K562 (cell line): Measurements from ENCODE around the gene ARHGAP26. TPM values are rescaled to one million over a fixed set of nuclear protein-coding genes. Genes with fewer than 3 reads are reported as not detected.

Experiments
- ATAC-seq: fragments of 200-7000 bp; cut with Tn5 transposase; 3 replicates; pipeline ENCODE4 v1.9.1; 2020; ENCODE audit warnings: moderate library complexity
- BruUV-seq: library from RNA; stranded (reverse); fragments of 400-500 nt; replicated peaks from 2 replicates; lab custom pipeline; 2021; lab: Mats Ljungman, UMichigan
- CTCF ChIA-PET: fragments of 300-600 bp; formaldehyde crosslinking; extraction: SDS; loops from one replicate; lab custom pipeline; 2021; ENCODE audit warnings: low intra/inter-chr PET ratio; lab: Yijun Ruan, JAX
- POLR2A ChIA-PET: fragments of 300-600, 350-650 bp; sonication (Branson Sonifier 250); formaldehyde crosslinking; extraction: SDS; loops from one replicate; lab custom pipeline; 2021; ENCODE audit warnings: antibody characterized with exemption, inconsistent platforms; lab: Yijun Ruan, JAX
- DNase-seq, 4 experiments: peaks; one replicate each; pipeline versions ENCODE4 v3.0.0 to v3.0.0-alpha.2; 2011 to 2018; ENCODE audit warnings: low spot score in 3 of 4, mixed read lengths in 3 of 4; ENCODE audit errors: extremely low read depth in 1 of 4
- FAIRE-seq: peaks from 2 replicates; lab custom pipeline; 2011; peaks lifted over from hg19 to GRCh38; lab: Jason Lieb, UNC
- H2AFZ ChIP-seq: 2 replicates; pipeline ENCODE4 v1.6.0; 2011; ENCODE audit warnings: low read depth, low read length, control low read depth, inconsistent platforms
- H3K27ac ChIP-seq: fragments of 200-600 bp; 3 replicates; pipeline ENCODE4 v1.8.0; 2011; ENCODE audit warnings: low read depth, mild to moderate bottlenecking, control low read depth, inconsistent platforms, low read length, moderate library complexity, mixed read lengths; ENCODE audit errors: extremely low read depth
- H3K27me3 ChIP-seq, 2 experiments: fragments of 300-600 bp in 1 of 2; 2 replicates in 1 of 2; 3 replicates in 1 of 2; pipeline versions ENCODE4 v1.6.0 to v1.8.0; 2011; ENCODE audit warnings: inconsistent platforms in 2 of 2, low read length in 2 of 2, mild to moderate bottlenecking in 1 of 2, mixed read lengths in 1 of 2, moderate library complexity in 1 of 2; ENCODE audit not compliant: control insufficient read depth in 2 of 2, insufficient read depth in 2 of 2
- H3K36me3 ChIP-seq: fragments of 300-600 bp; 3 replicates; pipeline ENCODE4 v1.8.0; 2011; ENCODE audit warnings: mild to moderate bottlenecking, low read length, inconsistent platforms; ENCODE audit not compliant: control insufficient read depth, insufficient read depth
- H3K4me1 ChIP-seq, 2 experiments: fragments of 200-600 bp in 1 of 2; replicated peaks in 1 of 2; 2 replicates in 1 of 2; 3 replicates in 1 of 2; pipeline versions ENCODE4 v1.5.1 to v1.8.0; 2011; ENCODE audit warnings: inconsistent platforms in 2 of 2, low read length in 2 of 2, mild to moderate bottlenecking in 1 of 2, mixed read lengths in 1 of 2, moderate library complexity in 1 of 2; ENCODE audit not compliant: control insufficient read depth in 2 of 2, insufficient read depth in 2 of 2
- H3K4me2 ChIP-seq: 2 replicates; pipeline ENCODE4 v1.6.1; 2011; ENCODE audit warnings: low read length, control low read depth, inconsistent platforms, mixed read lengths; ENCODE audit not compliant: insufficient read depth
- H3K4me3 ChIP-seq: fragments of 200-600 bp; sonication (generic), shearing (Covaris generic); 2 replicates; pipeline ENCODE4 v1.5.1; 2016; ENCODE audit warnings: control low read depth, inconsistent platforms
- H3K79me2 ChIP-seq: fragments of 200-600 bp; 3 replicates; pipeline ENCODE4 v1.8.0; 2011; ENCODE audit warnings: low read length, inconsistent platforms; ENCODE audit not compliant: control insufficient read depth, insufficient read depth
- H3K9ac ChIP-seq, 2 experiments: 2 replicates each; pipeline versions ENCODE4 v1.6.0 to v1.6.1; 2011; ENCODE audit warnings: low read depth in 2 of 2, low read length in 2 of 2, control low read depth in 1 of 2, inconsistent platforms in 1 of 2, mild to moderate bottlenecking in 1 of 2, mixed read lengths in 1 of 2; ENCODE audit not compliant: insufficient read depth in 1 of 2
- H3K9me1 ChIP-seq: one replicate; pipeline ENCODE4 v1.6.0; 2011; ENCODE audit warnings: inconsistent platforms, mild to moderate bottlenecking, low read length, moderate library complexity; ENCODE audit not compliant: control insufficient read depth, insufficient read depth
- H3K9me3 ChIP-seq: replicated peaks from 2 replicates; pipeline ENCODE4 v1.5.1; 2011; ENCODE audit warnings: low read depth, low read length, inconsistent platforms; ENCODE audit not compliant: control insufficient read depth, insufficient read depth
- H4K20me1 ChIP-seq: replicated peaks from 2 replicates; pipeline ENCODE4 v1.6.1; 2011; ENCODE audit warnings: low read length, inconsistent platforms, mixed read lengths; ENCODE audit not compliant: control insufficient read depth, insufficient read depth
- CHD1 ChIP-seq: fragments of 200-600 bp; sonication (generic); IDR thresholded peaks from one replicate; pipeline ENCODE4 v1.6.1; 2012; ENCODE audit warnings: mild to moderate bottlenecking, moderate library complexity, low read length, inconsistent platforms
- HMGN3 ChIP-seq: IDR thresholded peaks from 2 replicates; pipeline ENCODE4 v1.6.1; 2011; ENCODE audit warnings: borderline replicate concordance, low read depth, mild to moderate bottlenecking, mixed read lengths, low read length; ENCODE audit not compliant: insufficient read length; ENCODE audit errors: extremely low read depth
- HNRNPH1 ChIP-seq: fragments of 200-400 bp; formaldehyde crosslinking; optimal IDR thresholded peaks from 2 replicates; pipeline ENCODE3; 2017; ENCODE audit warnings: low read depth, mild to moderate bottlenecking, low read length, moderate library complexity
- ZEB2 ChIP-seq: fragments of 450-650 bp; IDR thresholded peaks from 2 replicates; pipeline ENCODE4 v1.6.1; 2016
- ZNF507 ChIP-seq: conservative IDR thresholded peaks from 2 replicates; pipeline ENCODE4 v1.6.1; 2017; ENCODE audit warnings: missing genetic modification characterization, missing compliant biosample characterization
- ZNF551 ChIP-seq: fragments of 250-450 bp; sonication (Bioruptor Pico); IDR thresholded peaks from 2 replicates; pipeline ENCODE4 v1.5.0; 2021; ENCODE audit warnings: mild to moderate bottlenecking, moderate library complexity
- whole genome bisulfite sequencing: fragments of 100-300 bp; shearing (Covaris generic); methylation state at CpG from one replicate; pipeline ENCODE4 v1.1.6; 2016; ENCODE audit warnings: low coverage, mixed read lengths; ENCODE audit not compliant: insufficient coverage; ENCODE audit errors: missing lambda C conversion rate; 5-methylcytosine and 5-hydroxymethylcytosine counted together
- in situ Hi-C: fragments of 300-500 bp; cut with MboI; formaldehyde crosslinking; loops from 4 replicates; pipeline ENCODE4 v1.15.0; 2018; ENCODE audit warnings: inconsistent platforms, mixed read lengths
- intact Hi-C: fragments of 100-400 bp; cut with micrococcal nuclease; formaldehyde crosslinking; loops from 2 replicates; pipeline ENCODE4 v1.14.2; 2022
- polyA plus RNA-seq, 8 experiments: library from polyadenylated mRNA; depleted of rRNA in 4 of 8; stranded (reverse) in 5 of 8; unstranded in 3 of 8; fragments of >200 nt; fragmentation: Nextera tagmentation in 2 of 8; fragmentation: Illumina TruSeq in 1 of 8; extraction: Ambion mirVana in 2 of 8; extraction: Trizol in 1 of 8; gene quantifications; 2 replicates each; pipeline versions ENCODE4 v1.2.1 to v1.2.3, GENCODE V29; 2011 to 2014; ENCODE audit warnings: inconsistent platforms in 1 of 8, missing spikeins in 1 of 8
- total RNA-seq, 7 experiments: library from RNA; depleted of rRNA in 6 of 7; stranded (reverse); fragments of >200 nt in 6 of 7; fragmentation: Illumina TruSeq in 2 of 7; extraction: Trizol in 2 of 7; gene quantifications; 2 replicates each; pipeline versions ENCODE4 v1.2.1 to v1.2.3, GENCODE V29; 2011 to 2021; ENCODE audit warnings: low replicate concordance in 1 of 7
- TF ChIP-seq, protein P1 (sequence below): fragments of 200-600 bp; sonication (generic); IDR thresholded peaks from one replicate; pipeline ENCODE4 v1.6.1; 2012; ENCODE audit warnings: mild to moderate bottlenecking, low read depth, low read length, inconsistent platforms
- TF ChIP-seq, protein P2 (sequence below): fragments of 450-650 bp; IDR thresholded peaks from 2 replicates; pipeline ENCODE4 v1.7.0; 2016; ENCODE audit warnings: borderline replicate concordance

Gene ARHGAP26
- total and polyA plus RNA-seq, 9 of the 15 experiments (the other 6 are each of a cell fraction or from before 2014, with no cell fraction given) = 0.13 to 1.1 (median 0.55) TPM

DNA sequence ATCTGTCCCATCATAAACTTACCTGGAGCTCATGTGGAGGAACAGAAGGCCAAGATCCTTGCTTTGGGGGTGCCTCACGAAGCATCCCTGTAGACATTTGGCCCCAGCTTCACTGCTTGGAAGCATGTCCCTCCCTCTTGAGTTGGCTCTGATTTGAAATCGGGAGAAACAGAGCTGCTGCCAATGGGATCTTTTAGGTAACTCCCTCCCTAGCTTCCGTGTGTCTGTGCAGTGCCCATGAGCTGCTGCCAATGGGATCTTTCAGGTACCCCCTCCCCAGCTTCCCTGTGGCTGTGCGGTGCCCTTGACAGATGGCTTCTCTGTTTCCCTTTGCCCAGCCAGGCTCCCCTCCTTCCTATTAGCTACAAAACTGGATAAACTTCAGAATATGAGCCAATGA is 455.3 kb downstream of the ARHGAP26 start (continued):
- TF ChIP-seq CHD1 = no peak
- TF ChIP-seq ZEB2 = no peak

DNA sequence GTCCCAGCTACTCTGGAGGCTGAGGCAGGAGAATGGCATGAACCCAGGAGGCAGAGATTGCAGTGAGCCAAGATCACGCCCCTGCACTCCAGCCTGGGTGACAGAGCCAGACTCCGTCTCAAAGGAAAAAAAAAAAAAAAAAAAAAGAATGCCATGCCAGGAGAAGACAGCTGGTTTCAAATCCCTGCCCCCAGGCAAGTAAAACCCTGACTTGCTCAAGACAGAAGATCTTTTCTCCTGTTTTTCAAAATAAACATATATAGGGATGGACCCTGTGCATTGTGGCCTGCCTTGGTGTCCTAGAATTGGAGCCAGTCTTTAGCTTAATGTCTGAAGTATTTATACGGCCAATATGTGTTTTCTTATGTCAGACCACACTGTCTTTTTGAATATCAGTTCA is 456.2 kb downstream of the ARHGAP26 start:
- H2AFZ ChIP-seq = no peak overlapping the region
- BruUV-seq = no TSS peak
- ChIA-PET POLR2A (interaction anchor here (0.6 kb wide), 1 partner anchor 10 kb away, joined by 3 read pairs; no protein-coding TSS in a partner anchor), CTCF (no interaction called here)
- in situ Hi-C loops = no loop called here
- 92% methylated on average over 2 of the region's 3 CpGs for WGBS
- H3K36me3 ChIP-seq = no peaks in the 10 kb centered on the region
- H3K9me1 ChIP-seq = no peaks in the 10 kb centered on the region
- no peak overlapping the region for H3K9ac ChIP-seq
- FAIRE-seq = no peak
- no peaks in the 10 kb centered on the region for H3K27me3 ChIP-seq
- H3K9me3 ChIP-seq = no peaks in the 10 kb centered on the region
- no peak for DNase-seq
- H3K4me3 ChIP-seq = no peak overlapping the region
- no peaks in the 10 kb centered on the region for H3K79me2 ChIP-seq
- peaks cover 15 to 35% of the 10 kb centered on the region in 2 experiments for H3K4me1 ChIP-seq
- no peak for ATAC-seq
- no peak overlapping the region for H3K27ac ChIP-seq
- no peak overlapping the region for H3K4me2 ChIP-seq
- intact Hi-C loops = no loop called here
- no peaks in the 10 kb centered on the region for H4K20me1 ChIP-seq
- TF ChIP-seq, protein P1, sequence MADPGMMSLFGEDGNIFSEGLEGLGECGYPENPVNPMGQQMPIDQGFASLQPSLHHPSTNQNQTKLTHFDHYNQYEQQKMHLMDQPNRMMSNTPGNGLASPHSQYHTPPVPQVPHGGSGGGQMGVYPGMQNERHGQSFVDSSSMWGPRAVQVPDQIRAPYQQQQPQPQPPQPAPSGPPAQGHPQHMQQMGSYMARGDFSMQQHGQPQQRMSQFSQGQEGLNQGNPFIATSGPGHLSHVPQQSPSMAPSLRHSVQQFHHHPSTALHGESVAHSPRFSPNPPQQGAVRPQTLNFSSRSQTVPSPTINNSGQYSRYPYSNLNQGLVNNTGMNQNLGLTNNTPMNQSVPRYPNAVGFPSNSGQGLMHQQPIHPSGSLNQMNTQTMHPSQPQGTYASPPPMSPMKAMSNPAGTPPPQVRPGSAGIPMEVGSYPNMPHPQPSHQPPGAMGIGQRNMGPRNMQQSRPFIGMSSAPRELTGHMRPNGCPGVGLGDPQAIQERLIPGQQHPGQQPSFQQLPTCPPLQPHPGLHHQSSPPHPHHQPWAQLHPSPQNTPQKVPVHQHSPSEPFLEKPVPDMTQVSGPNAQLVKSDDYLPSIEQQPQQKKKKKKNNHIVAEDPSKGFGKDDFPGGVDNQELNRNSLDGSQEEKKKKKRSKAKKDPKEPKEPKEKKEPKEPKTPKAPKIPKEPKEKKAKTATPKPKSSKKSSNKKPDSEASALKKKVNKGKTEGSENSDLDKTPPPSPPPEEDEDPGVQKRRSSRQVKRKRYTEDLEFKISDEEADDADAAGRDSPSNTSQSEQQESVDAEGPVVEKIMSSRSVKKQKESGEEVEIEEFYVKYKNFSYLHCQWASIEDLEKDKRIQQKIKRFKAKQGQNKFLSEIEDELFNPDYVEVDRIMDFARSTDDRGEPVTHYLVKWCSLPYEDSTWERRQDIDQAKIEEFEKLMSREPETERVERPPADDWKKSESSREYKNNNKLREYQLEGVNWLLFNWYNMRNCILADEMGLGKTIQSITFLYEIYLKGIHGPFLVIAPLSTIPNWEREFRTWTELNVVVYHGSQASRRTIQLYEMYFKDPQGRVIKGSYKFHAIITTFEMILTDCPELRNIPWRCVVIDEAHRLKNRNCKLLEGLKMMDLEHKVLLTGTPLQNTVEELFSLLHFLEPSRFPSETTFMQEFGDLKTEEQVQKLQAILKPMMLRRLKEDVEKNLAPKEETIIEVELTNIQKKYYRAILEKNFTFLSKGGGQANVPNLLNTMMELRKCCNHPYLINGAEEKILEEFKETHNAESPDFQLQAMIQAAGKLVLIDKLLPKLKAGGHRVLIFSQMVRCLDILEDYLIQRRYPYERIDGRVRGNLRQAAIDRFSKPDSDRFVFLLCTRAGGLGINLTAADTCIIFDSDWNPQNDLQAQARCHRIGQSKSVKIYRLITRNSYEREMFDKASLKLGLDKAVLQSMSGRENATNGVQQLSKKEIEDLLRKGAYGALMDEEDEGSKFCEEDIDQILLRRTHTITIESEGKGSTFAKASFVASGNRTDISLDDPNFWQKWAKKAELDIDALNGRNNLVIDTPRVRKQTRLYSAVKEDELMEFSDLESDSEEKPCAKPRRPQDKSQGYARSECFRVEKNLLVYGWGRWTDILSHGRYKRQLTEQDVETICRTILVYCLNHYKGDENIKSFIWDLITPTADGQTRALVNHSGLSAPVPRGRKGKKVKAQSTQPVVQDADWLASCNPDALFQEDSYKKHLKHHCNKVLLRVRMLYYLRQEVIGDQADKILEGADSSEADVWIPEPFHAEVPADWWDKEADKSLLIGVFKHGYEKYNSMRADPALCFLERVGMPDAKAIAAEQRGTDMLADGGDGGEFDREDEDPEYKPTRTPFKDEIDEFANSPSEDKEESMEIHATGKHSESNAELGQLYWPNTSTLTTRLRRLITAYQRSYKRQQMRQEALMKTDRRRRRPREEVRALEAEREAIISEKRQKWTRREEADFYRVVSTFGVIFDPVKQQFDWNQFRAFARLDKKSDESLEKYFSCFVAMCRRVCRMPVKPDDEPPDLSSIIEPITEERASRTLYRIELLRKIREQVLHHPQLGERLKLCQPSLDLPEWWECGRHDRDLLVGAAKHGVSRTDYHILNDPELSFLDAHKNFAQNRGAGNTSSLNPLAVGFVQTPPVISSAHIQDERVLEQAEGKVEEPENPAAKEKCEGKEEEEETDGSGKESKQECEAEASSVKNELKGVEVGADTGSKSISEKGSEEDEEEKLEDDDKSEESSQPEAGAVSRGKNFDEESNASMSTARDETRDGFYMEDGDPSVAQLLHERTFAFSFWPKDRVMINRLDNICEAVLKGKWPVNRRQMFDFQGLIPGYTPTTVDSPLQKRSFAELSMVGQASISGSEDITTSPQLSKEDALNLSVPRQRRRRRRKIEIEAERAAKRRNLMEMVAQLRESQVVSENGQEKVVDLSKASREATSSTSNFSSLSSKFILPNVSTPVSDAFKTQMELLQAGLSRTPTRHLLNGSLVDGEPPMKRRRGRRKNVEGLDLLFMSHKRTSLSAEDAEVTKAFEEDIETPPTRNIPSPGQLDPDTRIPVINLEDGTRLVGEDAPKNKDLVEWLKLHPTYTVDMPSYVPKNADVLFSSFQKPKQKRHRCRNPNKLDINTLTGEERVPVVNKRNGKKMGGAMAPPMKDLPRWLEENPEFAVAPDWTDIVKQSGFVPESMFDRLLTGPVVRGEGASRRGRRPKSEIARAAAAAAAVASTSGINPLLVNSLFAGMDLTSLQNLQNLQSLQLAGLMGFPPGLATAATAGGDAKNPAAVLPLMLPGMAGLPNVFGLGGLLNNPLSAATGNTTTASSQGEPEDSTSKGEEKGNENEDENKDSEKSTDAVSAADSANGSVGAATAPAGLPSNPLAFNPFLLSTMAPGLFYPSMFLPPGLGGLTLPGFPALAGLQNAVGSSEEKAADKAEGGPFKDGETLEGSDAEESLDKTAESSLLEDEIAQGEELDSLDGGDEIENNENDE = no peak
- TF ChIP-seq HMGN3 (no peak), HNRNPH1 (no peak), ZNF507 (tag) (no peak), ZNF551 (CRISPR knock-in tag) (no peak)
- TF ChIP-seq, protein P2, sequence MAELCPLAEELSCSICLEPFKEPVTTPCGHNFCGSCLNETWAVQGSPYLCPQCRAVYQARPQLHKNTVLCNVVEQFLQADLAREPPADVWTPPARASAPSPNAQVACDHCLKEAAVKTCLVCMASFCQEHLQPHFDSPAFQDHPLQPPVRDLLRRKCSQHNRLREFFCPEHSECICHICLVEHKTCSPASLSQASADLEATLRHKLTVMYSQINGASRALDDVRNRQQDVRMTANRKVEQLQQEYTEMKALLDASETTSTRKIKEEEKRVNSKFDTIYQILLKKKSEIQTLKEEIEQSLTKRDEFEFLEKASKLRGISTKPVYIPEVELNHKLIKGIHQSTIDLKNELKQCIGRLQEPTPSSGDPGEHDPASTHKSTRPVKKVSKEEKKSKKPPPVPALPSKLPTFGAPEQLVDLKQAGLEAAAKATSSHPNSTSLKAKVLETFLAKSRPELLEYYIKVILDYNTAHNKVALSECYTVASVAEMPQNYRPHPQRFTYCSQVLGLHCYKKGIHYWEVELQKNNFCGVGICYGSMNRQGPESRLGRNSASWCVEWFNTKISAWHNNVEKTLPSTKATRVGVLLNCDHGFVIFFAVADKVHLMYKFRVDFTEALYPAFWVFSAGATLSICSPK = no peak
